Measurements from ENCODE around the gene EREG. TPM values are rescaled to one million over a fixed set of nuclear protein-coding genes. Genes with fewer than 3 reads are reported as not detected.

The EREG gene
- total RNA-seq, 4 donors from 2014 or later = 9.4 to 63.8 (median 31.6) TPM

GRCh38 chr4:74428276-74428675 lies 63.3 kb downstream of the EREG start:
- Histone ChIP-seq H3K4me1 (no peaks in the 10 kb centered on the region), H3K27me3 (no peaks in the 10 kb centered on the region), H3K27ac (no peak overlapping the region), H3K36me3 (no peaks in the 10 kb centered on the region), H3K9me3 (no peaks in the 10 kb centered on the region), H3K4me3 (no peak overlapping the region)
- TF ChIP-seq POLR2A (IDR thresholded peaks at IDR 0.05) = no peak
- TF ChIP-seq EP300 (IDR thresholded peaks at IDR 0.05) = no peak
- TF ChIP-seq, protein P1, sequence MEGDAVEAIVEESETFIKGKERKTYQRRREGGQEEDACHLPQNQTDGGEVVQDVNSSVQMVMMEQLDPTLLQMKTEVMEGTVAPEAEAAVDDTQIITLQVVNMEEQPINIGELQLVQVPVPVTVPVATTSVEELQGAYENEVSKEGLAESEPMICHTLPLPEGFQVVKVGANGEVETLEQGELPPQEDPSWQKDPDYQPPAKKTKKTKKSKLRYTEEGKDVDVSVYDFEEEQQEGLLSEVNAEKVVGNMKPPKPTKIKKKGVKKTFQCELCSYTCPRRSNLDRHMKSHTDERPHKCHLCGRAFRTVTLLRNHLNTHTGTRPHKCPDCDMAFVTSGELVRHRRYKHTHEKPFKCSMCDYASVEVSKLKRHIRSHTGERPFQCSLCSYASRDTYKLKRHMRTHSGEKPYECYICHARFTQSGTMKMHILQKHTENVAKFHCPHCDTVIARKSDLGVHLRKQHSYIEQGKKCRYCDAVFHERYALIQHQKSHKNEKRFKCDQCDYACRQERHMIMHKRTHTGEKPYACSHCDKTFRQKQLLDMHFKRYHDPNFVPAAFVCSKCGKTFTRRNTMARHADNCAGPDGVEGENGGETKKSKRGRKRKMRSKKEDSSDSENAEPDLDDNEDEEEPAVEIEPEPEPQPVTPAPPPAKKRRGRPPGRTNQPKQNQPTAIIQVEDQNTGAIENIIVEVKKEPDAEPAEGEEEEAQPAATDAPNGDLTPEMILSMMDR (IDR thresholded peaks at IDR 0.05) = no peak
- no peak for TF ChIP-seq POLR2AphosphoS5 (IDR thresholded peaks at IDR 0.05)
- no peak for DNase-seq (ENCODE audit: low spot score in 2 of 2)

DNA sequence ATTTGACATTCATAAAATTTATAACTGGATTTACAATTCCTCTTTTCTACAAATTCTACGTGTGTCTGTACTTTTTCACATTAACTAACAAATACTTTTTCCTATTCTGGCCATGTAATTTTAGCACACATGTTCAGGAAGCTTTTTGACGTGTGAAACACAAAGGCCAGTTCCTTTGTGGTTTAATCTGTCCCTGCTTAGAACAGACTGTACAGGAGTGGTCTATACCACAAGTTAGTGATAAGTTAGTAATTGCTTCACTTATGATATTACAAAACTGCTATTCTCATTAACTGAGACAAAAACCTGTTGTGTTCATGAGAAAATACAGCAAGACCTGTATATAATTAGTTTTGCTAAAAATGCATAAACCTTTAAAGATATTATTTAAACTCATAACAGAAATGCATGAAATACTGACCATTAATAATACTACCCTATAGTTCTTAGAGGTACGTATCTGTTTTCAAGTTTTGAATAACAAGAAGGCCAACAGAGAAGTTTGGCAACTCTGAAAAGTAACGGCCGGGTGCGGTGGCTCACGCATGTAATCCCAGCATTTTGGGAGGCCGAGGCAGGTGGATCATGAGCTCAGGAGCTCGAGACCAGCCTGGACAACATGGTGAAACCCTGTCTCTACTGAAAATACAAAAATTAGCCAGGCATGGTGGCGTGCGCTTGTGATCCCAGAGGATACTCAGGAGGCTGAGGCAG lies 66.3 kb downstream of the EREG start:
- Histone ChIP-seq H3K4me1 (no peaks in the 10 kb centered on the region), H3K4me3 (no peak overlapping the region), H3K27me3 (no peaks in the 10 kb centered on the region), H3K27ac (no peak overlapping the region), H3K36me3 (no peaks in the 10 kb centered on the region), H3K9me3 (no peaks in the 10 kb centered on the region)
- 71% methylated on average over 11 of the region's 11 CpGs for whole genome bisulfite sequencing
- TF ChIP-seq POLR2AphosphoS5 (IDR thresholded peaks at IDR 0.05) (no peak), POLR2A (IDR thresholded peaks at IDR 0.05) (no peak), EP300 (IDR thresholded peaks at IDR 0.05) (no peak)
- TF ChIP-seq, protein P1 (IDR thresholded peaks at IDR 0.05) = no peak
- no peak for DNase-seq (ENCODE audit: low spot score in 2 of 2)

DNA sequence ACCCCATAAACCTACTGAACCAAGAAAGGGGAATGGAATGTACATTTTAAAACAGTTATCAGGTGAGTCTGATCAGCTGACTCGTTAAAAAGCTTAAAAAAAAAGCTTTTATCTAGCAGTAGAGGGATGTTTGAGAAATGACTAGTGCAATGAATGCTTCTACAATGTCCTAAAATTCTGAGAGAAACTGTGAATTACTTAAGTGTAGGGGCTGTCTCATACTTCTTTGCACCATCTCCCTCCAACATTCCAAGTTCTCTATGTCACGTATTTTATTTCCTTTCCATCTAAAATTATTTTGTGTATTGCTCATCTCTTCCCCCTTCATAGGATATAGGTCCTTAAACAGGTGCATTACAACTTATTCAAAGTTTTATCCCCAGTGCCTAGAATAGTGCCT lies 68.1 kb downstream of the EREG start:
- DNase-seq (ENCODE audit: low spot score in 2 of 2) = no peak
- no peak overlapping the region for H3K4me3 ChIP-seq
- no peaks in the 10 kb centered on the region for H3K4me1 ChIP-seq
- WGBS = 77% methylated on average over 2 of the region's 2 CpGs
- H3K27me3 ChIP-seq = no peaks in the 10 kb centered on the region
- no peak overlapping the region for H3K27ac ChIP-seq
- TF ChIP-seq, protein P1 (IDR thresholded peaks at IDR 0.05) = no peak
- no peak for TF ChIP-seq POLR2AphosphoS5 (IDR thresholded peaks at IDR 0.05)
- TF ChIP-seq POLR2A (IDR thresholded peaks at IDR 0.05) = no peak
- no peak for TF ChIP-seq EP300 (IDR thresholded peaks at IDR 0.05)
- H3K9me3 ChIP-seq = no peaks in the 10 kb centered on the region
- no peaks in the 10 kb centered on the region for H3K36me3 ChIP-seq

GRCh38 chr4:74433541-74434172 lies 68.7 kb downstream of the EREG start:
- no peaks in the 10 kb centered on the region for H3K36me3 ChIP-seq
- H3K27me3 ChIP-seq = no peaks in the 10 kb centered on the region
- H3K4me1 ChIP-seq = no peaks in the 10 kb centered on the region
- TF ChIP-seq, protein P1 (IDR thresholded peaks at IDR 0.05) = no peak
- TF ChIP-seq EP300 (IDR thresholded peaks at IDR 0.05) (no peak), POLR2A (IDR thresholded peaks at IDR 0.05) (no peak), POLR2AphosphoS5 (IDR thresholded peaks at IDR 0.05) (no peak)
- H3K4me3 ChIP-seq = no peak overlapping the region
- H3K27ac ChIP-seq = no peak overlapping the region
- WGBS = 76% methylated on average over 7 of the region's 7 CpGs
- H3K9me3 ChIP-seq = no peaks in the 10 kb centered on the region
- DNase-seq (ENCODE audit: low spot score in 2 of 2) = no peak

DNA sequence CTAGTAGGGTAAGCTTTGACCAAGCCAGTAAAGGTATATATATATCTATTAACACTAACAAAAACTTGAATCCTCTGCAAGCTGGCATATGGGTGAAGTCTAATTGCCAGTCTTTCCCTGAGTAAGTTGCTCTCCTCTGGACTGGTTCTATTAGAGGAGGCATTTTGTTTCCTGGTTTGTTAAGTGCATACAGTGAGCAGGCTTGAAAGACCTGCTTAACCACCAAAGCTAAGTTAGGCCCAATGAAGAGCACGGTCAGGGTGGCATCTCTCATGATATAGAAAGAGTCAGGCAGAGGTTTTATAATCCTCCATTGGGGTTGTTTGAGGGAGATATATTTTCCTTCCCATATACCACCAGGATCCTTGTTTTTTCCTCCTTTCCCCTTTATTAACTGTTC lies 70.4 kb downstream of the EREG start:
- Histone ChIP-seq H3K4me1 (no peaks in the 10 kb centered on the region), H3K9me3 (no peaks in the 10 kb centered on the region), H3K4me3 (no peak overlapping the region), H3K27ac (no peak overlapping the region), H3K27me3 (no peaks in the 10 kb centered on the region), H3K36me3 (no peaks in the 10 kb centered on the region)
- whole genome bisulfite sequencing = 82% methylated on average over 1 of the region's 1 CpG
- no peak for DNase-seq (ENCODE audit: low spot score in 2 of 2)
- no peak for TF ChIP-seq POLR2AphosphoS5 (IDR thresholded peaks at IDR 0.05)
- TF ChIP-seq, protein P1 (IDR thresholded peaks at IDR 0.05) = no peak
- TF ChIP-seq POLR2A (IDR thresholded peaks at IDR 0.05) = no peak
- TF ChIP-seq EP300 (IDR thresholded peaks at IDR 0.05) = no peak

Measured in suprapubic skin (tissue), 4 donors.